SU-DHL-6 (cell line): ENCODE measurements around the gene RASD2.
"Not testable (repeated sequence)": the region's sequence is repeated elsewhere in the genome, so short reads cannot be mapped to it uniquely, and the experiment has no call there.

Experiments
- EZH2phosphoT487 ChIP-seq: fragments of 200-600 bp; sonication (generic), shearing (Covaris generic); conservative IDR thresholded peaks from 2 replicates; pipeline ENCODE4 v1.6.1; 2018; ENCODE audit warnings: mild to moderate bottlenecking, antibody characterized with exemption, low read length, moderate library complexity, mixed read lengths
- TF ChIP-seq, protein P1 (sequence below): fragments of 200-600 bp; sonication (generic); IDR thresholded peaks from one replicate; pipeline ENCODE4 v1.5.1; 2017; ENCODE audit warnings: antibody characterized with exemption, mild to moderate bottlenecking, low read length, moderate library complexity; ENCODE audit not compliant: insufficient read depth, poor library complexity, severe bottlenecking

DNA sequence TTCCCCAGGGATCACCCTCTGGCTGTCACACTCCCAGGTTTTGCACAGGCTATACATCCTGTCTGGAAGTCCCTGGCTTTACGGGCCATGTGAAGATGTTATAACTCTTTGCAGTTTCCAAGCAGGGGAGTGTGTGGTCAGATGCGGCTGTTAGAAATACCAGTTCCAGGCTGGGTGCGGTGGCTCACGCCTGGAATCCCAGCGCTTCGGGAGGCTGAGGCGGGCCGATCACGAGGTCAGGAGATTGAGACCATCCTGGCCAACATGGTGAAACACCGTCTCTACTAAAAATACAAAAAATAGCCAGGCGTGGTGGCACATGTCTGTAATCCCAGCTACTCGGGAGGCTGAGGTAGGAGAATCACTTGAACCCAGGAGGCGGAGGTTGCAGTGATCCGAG lies 44.9 kb upstream of the RASD2 start:
- TF ChIP-seq, protein P1, sequence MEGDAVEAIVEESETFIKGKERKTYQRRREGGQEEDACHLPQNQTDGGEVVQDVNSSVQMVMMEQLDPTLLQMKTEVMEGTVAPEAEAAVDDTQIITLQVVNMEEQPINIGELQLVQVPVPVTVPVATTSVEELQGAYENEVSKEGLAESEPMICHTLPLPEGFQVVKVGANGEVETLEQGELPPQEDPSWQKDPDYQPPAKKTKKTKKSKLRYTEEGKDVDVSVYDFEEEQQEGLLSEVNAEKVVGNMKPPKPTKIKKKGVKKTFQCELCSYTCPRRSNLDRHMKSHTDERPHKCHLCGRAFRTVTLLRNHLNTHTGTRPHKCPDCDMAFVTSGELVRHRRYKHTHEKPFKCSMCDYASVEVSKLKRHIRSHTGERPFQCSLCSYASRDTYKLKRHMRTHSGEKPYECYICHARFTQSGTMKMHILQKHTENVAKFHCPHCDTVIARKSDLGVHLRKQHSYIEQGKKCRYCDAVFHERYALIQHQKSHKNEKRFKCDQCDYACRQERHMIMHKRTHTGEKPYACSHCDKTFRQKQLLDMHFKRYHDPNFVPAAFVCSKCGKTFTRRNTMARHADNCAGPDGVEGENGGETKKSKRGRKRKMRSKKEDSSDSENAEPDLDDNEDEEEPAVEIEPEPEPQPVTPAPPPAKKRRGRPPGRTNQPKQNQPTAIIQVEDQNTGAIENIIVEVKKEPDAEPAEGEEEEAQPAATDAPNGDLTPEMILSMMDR: not testable (repeated sequence)
- TF ChIP-seq EZH2phosphoT487: not testable (repeated sequence)
